Glutamatergic neuron (in vitro differentiated cells): ENCODE measurements around the gene SLC28A1. TPM values are rescaled to one million over a fixed set of nuclear protein-coding genes. Genes with fewer than 3 reads are reported as not detected.
A peak's percentile ranks its signal among the peaks of the same experiment; 100 is the strongest.

Experiments
- DNase-seq: peaks from one replicate; pipeline ENCODE4 v3.0.0; 2022
- H3K27ac Mint-ChIP-seq: one replicate; pipeline ENCODE4 v1.8.0; 2020; ENCODE audit warnings: mild to moderate bottlenecking, mixed read lengths, inconsistent platforms; ENCODE audit not compliant: unreplicated experiment
- H3K27me3 Mint-ChIP-seq: one replicate; pipeline ENCODE4 v1.8.0; 2020; ENCODE audit warnings: mild to moderate bottlenecking, moderate library complexity, mixed read lengths, inconsistent platforms; ENCODE audit not compliant: unreplicated experiment
- H3K36me3 Mint-ChIP-seq: one replicate; pipeline ENCODE4 v1.8.0; 2020; ENCODE audit warnings: mild to moderate bottlenecking, mixed read lengths, inconsistent platforms; ENCODE audit not compliant: unreplicated experiment
- H3K4me1 Mint-ChIP-seq: one replicate; pipeline ENCODE4 v1.8.0; 2020; ENCODE audit warnings: mild to moderate bottlenecking, low read depth, mixed read lengths, inconsistent platforms; ENCODE audit not compliant: unreplicated experiment
- H3K4me3 Mint-ChIP-seq: one replicate; pipeline ENCODE4 v1.8.0; 2020; ENCODE audit warnings: mild to moderate bottlenecking, mixed read lengths, inconsistent platforms; ENCODE audit not compliant: unreplicated experiment
- H3K9me3 Mint-ChIP-seq: one replicate; pipeline ENCODE4 v1.8.0; 2020; ENCODE audit warnings: mild to moderate bottlenecking, moderate library complexity, mixed read lengths, inconsistent platforms; ENCODE audit not compliant: unreplicated experiment
- CTCF ChIP-seq: fragments of 200-600 bp; sonication (generic); IDR thresholded peaks from one replicate; pipeline ENCODE4 v1.5.0; 2021; ENCODE audit not compliant: partially characterized antibody, unreplicated experiment
- total RNA-seq: library from RNA; stranded (reverse); fragmentation: NEBNext Ultra II Directional; extraction: Animal tissue kit (Norgen Biotek cat#: 25700); gene quantifications from one replicate; pipeline ENCODE4 v1.2.1, GENCODE V29; 2021; ENCODE audit not compliant: unreplicated experiment

SLC28A1 gene
- total RNA-seq, 1 donor from 2014 or later, result 0.25 TPM

DNA sequence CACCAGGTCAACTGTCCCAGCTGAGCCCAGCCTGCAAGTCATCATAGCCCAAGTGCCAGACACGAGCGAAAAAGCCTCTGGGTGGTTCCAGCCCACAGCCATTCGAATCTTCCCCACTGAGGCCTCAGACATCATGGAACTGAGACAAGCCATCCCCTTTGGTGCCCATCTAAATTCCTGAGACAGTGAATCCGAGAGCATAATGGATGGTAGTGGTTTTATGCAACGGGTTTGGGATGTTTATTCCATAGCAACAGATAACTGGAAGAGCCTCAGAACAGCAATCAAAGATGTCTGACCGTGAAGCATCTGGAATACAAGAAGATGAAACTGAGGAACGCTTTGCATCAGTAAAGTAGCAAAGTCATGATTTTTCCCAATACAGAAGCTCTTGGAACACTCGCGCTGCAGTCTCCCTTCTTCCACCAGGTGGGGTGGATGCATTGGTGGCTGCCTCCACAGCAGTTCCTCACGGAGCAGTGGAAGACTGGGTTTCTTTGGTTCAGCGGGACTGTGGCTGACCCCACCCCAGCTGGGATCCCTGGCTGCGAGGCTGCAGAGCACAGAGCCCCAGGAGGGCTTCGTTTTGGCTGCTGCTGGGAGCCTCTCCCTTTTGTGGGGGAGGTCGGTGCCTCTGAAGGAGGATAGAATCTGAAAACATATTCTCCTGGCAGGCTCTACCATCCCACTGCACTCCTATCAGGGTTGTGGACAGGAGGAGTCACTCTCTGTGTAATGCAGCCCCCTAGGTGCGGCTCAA lies 70.8 kb downstream of the SLC28A1 start:
- peaks cover 9% of the 10 kb centered on the region for H3K4me1 Mint-ChIP-seq
- peaks cover 8% of the 10 kb centered on the region for H3K36me3 Mint-ChIP-seq
- no peak overlapping the region for H3K4me3 Mint-ChIP-seq

DNA sequence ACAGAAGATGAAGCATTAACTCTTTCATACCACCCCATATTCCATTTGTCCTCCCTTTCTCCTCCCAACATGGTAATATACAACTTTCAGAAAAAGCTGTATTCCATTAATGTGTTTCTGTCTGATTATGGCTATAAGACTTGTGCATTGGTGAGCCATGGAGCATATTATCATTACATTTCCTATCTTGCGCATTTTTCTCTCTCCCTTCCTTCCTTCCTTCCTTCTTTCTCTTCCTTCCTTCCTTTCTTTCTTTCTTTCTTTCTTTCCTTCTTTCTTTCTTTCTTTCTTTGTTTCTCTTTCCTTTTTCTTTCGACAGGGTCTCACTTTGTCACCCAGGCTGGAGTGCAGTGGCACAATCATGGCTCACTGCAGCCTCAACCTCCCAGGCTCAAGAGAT lies 71.7 kb downstream of the SLC28A1 start:
- Mint-ChIP-seq H3K4me3 (no peak overlapping the region), H3K4me1 (peaks cover 7% of the 10 kb centered on the region), H3K27me3 (no peaks in the 10 kb centered on the region), H3K9me3 (no peaks in the 10 kb centered on the region), H3K27ac (no peak overlapping the region), H3K36me3 (peaks cover 8% of the 10 kb centered on the region)
- TF ChIP-seq CTCF, result no peak
- no peak for DNase-seq

More for the DNA sequence above, 70.8 kb downstream of the SLC28A1 start:
- Mint-ChIP-seq H3K27ac (no peak overlapping the region), H3K27me3 (no peaks in the 10 kb centered on the region), H3K9me3 (no peaks in the 10 kb centered on the region)
- peak; percentile 64 for TF ChIP-seq CTCF
- peak; percentile 67 for DNase-seq

DNA sequence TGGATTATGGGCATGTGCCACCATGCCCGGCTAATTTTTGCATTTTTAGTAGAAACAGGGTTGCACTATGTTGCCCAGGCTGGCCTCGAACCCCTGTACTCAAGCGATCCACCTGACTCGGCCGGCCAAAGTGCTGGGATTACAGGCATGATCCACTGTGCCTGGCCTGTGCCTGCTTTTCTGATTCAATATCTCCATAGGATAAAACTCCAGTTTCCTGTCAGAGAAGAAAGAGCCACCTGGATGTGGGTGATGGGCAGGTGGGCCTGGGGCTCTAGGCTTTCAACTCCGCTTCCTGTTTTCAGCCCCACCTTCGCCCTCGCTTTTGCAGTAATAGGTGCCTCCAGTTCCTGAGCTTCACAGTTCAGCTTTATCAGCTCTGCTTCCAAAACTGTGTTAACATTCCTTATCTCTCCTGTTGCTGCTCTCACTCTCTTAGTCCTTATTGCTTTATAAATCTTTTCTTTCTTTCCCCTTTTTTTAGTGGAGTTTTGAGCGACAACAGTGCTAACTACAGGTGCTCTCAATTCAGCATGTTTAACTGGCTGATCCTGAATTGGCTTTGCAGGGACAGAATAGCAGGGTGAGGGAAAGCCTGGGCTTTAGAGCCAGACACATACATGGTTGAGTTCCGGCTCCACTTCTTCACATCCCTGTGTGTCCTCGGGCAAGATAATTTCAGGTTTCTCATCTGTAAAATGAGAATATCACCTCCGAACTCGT lies 76.1 kb downstream of the SLC28A1 start:
- no peaks in the 10 kb centered on the region for H3K27me3 Mint-ChIP-seq
- peaks cover 2% of the 10 kb centered on the region for H3K9me3 Mint-ChIP-seq
- no peak for DNase-seq
- H3K4me1 Mint-ChIP-seq, result no peaks in the 10 kb centered on the region
- H3K27ac Mint-ChIP-seq, result no peak overlapping the region
- no peak overlapping the region for H3K4me3 Mint-ChIP-seq
- H3K36me3 Mint-ChIP-seq, result peaks cover 13% of the 10 kb centered on the region
- no peak for TF ChIP-seq CTCF

GRCh38 chr15:84961114-84961452 lies 76.6 kb downstream of the SLC28A1 start:
- DNase-seq, result no peak
- H3K4me3 Mint-ChIP-seq, result no peak overlapping the region
- peaks cover 13% of the 10 kb centered on the region for H3K36me3 Mint-ChIP-seq
- no peak for TF ChIP-seq CTCF
- peaks cover 2% of the 10 kb centered on the region for H3K9me3 Mint-ChIP-seq
- H3K27ac Mint-ChIP-seq, result no peak overlapping the region
- no peaks in the 10 kb centered on the region for H3K4me1 Mint-ChIP-seq
- H3K27me3 Mint-ChIP-seq, result no peaks in the 10 kb centered on the region

GRCh38 chr15:84961707-84962106 lies 77.2 kb downstream of the SLC28A1 start:
- TF ChIP-seq CTCF, result no peak
- Mint-ChIP-seq H3K4me3 (no peak overlapping the region), H3K36me3 (peaks cover 17% of the 10 kb centered on the region), H3K4me1 (no peaks in the 10 kb centered on the region), H3K27ac (no peak overlapping the region), H3K27me3 (no peaks in the 10 kb centered on the region), H3K9me3 (peaks cover 3% of the 10 kb centered on the region)
- DNase-seq, result no peak
